OCI-LY1 (cell line): ENCODE results near the gene ZSCAN23.

Source experiments
- EZH2 ChIP-seq: fragments of 200-600 bp; sonication (generic), shearing (Covaris generic); IDR thresholded peaks from 2 replicates; pipeline ENCODE4 v1.8.0; 2017; ENCODE audit warnings: borderline replicate concordance, mixed run types, mild to moderate bottlenecking, antibody characterized with exemption, low read length, moderate library complexity, mixed read lengths
- TF ChIP-seq, protein P1 (sequence below): fragments of 200-600 bp; sonication (generic), shearing (Covaris generic); IDR thresholded peaks from 2 replicates; pipeline ENCODE4 v1.5.1; 2017; ENCODE audit warnings: mild to moderate bottlenecking, antibody characterized with exemption, low read length, moderate library complexity, mixed read lengths

DNA sequence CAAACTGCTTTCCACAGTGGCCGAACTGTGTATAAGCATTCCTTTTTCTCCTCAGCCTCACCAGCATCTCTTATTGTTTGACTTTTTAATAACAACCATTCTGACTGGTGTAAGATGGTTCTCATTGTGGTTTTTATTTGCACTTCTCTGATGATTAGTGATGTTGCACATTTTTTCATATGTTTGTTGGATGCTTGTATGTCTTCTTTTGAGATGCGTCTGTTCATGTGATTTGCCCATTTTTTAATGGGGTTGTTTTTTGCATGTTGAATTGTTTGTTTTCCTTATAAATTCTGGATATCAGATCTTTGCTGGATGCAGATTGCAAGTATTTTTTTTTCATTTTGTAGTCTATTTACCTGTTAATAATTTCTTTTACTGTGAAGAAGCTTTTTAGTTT lies 32.5 kb downstream of the ZSCAN23 start:
- TF ChIP-seq, protein P1, sequence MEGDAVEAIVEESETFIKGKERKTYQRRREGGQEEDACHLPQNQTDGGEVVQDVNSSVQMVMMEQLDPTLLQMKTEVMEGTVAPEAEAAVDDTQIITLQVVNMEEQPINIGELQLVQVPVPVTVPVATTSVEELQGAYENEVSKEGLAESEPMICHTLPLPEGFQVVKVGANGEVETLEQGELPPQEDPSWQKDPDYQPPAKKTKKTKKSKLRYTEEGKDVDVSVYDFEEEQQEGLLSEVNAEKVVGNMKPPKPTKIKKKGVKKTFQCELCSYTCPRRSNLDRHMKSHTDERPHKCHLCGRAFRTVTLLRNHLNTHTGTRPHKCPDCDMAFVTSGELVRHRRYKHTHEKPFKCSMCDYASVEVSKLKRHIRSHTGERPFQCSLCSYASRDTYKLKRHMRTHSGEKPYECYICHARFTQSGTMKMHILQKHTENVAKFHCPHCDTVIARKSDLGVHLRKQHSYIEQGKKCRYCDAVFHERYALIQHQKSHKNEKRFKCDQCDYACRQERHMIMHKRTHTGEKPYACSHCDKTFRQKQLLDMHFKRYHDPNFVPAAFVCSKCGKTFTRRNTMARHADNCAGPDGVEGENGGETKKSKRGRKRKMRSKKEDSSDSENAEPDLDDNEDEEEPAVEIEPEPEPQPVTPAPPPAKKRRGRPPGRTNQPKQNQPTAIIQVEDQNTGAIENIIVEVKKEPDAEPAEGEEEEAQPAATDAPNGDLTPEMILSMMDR: no peak
- TF ChIP-seq EZH2: no peak
